GM21360 (cell line): ENCODE measurements around the gene FAM53B.

ENCODE experiments used
- ATAC-seq: cut with Tn5 transposase; IDR thresholded peaks from one replicate; pipeline ENCODE4 v1.9.1; 2021; ENCODE audit warnings: mild to moderate bottlenecking, moderate library complexity; ENCODE audit not compliant: unreplicated experiment

The FAM53B gene

DNA sequence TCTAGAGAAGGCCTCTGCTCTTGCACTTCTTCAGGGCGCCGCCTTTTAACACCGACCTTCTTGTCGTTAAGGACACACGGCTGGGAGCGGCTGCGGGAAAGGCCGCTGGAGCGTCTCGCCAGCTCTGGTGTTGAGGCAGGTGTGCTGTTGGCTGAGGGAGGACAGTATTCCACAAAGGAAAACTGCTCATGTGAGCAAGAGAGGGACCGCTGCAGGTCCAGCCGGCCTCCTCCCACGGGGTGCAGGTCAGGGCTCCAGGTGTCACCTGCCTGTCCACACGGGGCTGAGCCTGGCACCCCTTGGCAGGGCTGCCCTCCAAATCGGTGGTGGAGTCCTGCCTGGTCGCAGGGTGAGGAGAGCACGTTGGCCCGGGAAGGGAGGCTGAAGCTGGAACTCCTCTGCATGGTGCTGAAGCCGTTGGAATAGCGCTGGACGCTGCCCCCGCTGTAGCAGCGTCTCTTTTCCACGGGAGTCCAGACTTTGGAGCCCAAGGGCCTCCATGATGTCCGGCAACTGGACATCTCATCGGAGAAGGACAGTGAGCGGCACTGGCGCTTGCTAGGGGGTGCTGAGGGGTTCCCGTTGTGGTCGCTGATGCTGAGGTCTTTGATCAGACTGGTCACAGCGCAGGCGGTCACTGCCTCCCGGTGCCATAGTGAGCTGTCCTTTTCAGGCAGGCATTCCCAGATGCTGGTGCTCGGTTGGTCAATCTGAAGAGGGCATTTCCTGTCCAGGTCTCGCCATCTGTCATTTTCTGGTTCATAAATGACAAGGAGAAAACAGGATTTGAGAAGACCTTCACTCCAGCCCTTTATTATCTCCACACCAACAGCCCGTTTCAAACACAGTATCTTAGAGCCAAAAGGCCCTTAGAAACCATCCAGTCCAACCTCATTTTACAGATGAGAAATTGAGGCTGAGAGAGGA lies 62.3 kb downstream of the FAM53B start:
- no peak for ATAC-seq

DNA sequence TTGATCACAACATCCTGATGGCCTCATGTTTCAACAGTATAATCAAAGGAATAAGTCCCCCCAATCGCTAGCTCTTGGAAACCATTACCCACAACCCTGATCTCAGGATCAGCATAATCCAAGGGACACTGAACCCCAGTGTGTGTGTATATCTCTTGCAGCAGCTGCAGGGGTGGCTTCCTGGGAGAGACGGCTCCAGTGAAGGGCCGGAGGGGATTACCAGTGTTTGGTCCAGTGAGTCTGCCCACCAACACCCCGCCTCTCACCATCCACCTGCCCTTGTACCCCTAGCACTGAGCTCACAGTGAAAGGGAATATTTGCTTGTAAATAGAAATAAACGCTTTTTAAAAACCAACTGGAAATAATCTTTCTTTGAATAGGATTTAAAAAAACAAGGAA lies 63.1 kb downstream of the FAM53B start:
- ATAC-seq, result no peak

DNA sequence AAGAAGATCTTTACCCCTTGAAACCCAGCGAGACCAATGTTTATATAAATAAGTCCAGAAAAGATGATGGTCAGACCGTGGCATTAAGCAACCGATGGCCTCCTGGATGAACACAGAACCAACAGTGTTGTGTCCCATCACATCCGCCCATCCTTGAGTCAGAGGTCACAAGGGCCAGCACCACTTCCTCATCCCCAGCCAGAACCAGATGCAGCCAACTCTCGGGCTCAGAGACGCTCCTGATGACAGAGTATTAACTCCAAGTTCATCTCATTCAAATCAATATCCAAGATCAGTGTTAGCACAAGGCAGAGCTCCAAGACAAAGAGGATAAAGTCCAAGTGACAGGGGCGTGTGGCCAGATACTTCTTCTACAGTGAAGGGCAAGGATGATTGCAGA lies 63.5 kb downstream of the FAM53B start:
- no peak for ATAC-seq

DNA sequence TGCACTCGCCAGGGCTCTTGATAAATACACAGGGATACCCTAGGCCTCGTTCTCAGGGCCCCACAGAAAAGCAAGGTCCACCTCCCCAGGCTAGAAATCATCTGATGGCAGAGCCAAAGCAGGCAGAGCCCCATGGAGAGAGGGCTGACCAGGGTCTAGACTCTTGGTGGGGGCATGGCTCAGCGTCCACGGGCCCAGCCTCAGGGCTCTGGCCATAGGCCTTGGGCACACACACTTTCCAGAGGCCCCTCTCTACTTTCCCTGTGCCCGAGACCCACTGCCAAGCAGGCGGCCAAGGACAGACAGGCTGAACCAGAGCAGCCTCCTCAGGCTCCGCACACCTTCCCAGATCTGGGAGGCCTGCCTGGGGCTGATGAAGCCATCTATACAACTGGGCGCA lies 64.8 kb downstream of the FAM53B start:
- ATAC-seq, result no peak

DNA sequence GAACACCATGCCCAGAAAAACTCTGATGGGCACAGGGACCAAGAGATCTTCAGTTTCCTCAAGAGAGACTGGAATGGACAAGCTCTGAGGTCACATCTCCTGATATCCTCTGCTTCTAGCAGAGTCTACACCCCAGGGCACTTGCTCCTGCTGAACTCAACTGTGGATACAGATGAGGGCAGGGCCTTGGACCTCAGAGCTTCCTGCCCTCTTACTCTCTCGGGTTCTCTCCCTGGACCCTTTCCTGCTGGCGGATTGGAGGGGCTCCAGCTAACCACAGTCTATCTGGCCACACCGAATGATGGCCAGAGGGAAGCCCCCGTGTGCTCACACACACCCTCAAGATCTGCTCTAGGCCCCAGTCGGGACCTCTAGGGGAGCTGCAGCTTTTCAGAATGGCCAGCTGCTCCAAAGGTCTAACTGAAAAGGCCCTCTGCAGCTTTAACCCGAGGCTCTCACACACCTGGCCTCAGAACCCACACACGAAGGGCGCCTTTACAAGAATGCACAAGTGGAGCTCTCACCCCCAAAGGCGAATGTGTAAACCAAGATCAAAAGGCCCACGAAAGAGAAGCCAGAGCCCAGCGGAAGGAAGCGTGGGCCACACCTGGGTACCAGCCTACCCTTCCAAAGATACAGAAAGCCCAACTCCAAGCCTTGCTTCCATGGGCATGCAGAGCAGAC lies 65.5 kb downstream of the FAM53B start:
- ATAC-seq, result no peak

DNA sequence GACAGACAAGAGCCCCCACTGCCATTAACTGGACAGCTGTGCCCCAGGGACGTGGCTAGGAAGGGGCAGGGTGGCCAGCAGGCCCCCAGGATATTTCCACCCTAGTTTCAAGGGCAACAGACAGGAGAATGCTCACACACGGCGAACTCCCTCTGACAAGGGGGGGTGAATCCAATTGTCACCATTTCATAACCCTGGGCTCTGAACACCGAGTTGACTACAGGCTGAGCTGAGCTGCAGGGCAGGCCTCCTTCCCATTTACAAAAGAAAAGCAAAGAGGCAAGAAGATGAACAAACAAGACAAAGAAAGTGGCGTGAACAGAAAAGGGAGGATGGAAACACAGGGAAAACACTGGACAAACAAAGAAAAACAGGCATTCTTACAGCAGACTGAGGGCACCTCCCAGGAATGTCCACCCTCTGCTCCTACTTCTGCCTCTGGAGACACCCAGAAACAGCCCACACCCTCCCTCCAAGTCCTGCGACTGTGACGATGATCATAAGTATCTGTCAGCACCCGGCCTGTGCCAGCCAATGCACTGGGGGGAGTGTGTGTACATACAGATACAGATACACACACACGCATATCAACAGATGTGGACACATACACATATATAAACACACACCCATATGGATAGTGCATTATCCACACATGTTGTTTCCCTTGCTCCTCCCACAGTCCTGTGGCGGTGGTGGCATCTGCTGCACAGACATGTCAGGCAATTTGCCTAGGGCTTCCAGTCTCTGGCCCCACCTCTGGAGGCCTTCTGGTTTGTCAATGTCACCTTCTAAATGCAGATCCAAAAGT lies 66.2 kb downstream of the FAM53B start:
- ATAC-seq, result no peak

DNA sequence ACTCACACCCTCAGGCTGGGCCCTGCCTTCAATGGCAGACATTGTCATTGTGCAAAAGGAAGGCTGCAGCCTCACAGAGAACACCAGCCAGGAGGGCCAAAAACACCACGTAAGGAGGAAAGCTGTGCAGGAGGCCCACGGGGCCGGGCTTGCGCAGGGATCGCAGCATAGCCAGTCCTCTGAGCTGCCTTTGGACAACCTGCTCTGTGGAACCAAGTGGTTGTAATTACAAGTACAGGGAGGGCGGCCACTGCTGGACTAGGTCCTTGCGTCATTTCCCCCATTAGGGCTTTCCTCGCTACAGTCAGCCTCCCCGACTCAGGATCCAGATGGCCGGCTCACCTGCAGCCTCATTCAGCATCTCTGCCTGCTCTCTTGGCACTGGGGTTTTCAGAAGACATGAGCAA lies 66.9 kb downstream of the FAM53B start:
- no peak for ATAC-seq

DNA sequence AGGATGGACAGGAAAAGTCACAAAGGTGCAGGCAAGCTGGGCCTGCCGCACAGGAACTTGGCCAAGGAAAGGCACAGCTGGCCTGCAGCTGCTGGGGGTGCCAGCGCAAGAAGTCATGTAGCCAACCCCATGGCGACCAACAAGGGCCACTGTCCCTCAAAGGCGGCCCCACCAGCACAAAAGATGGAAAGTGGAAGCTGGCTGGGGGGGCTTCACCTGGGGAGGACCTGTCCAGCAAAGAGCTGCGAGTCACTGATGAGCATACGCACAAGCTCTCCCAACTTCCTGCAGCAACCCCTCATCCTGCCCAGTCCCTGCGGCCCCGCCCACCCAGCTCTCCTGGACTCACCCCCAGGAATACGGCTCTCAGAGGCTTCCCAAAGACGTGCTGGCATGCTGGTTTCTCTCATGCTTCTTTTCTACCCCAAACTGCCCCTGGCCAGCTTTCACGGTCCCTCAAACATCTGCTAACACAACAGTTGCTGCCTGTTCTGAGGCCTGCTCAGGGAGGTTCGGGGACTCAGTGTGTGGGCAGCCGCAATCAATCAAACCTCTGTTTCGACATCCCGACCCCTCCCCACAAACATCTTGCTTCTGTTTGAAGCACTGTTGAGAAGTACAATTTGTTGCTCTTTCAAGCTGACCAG lies 67.6 kb downstream of the FAM53B start:
- ATAC-seq, result no peak

DNA sequence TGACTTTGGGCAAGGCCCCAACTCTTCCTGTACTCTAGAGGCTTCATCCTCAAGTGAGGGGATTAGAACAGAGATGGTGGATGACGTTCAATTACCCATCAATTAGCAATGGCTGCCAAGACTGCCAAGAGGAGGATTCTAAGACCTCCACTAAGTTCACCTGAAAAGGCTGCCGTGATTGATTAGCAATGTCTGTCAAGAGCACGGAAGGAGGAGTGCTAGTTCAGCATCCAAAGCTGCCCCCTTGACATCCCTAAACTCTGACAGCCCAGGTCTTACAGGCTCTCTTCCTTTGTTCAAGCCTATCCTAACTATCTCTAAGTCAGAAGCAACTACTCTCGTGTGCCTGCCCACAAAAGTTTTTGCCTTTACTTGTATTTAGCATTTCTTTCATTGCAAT lies 68.4 kb downstream of the FAM53B start:
- ATAC-seq, result no peak

DNA sequence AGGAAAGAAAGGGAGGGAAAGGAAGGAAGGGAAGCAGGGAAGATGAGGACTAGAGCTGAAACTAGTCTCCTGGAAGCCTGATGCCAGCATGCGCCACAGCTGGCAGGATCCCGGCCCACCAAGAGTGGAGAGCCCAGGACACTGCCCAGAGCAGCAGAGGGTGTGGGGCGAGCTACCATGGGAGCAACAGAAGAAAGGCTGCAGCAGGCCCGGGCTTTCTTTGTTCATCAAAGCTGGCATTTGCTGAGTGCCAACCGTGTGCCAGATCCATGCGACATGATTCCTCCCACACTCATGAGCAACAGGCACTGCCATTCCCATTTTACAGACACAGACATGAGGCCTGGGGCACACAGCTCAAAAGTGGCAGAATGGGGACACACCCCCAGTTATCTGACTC lies 68.9 kb downstream of the FAM53B start:
- no peak for ATAC-seq

DNA sequence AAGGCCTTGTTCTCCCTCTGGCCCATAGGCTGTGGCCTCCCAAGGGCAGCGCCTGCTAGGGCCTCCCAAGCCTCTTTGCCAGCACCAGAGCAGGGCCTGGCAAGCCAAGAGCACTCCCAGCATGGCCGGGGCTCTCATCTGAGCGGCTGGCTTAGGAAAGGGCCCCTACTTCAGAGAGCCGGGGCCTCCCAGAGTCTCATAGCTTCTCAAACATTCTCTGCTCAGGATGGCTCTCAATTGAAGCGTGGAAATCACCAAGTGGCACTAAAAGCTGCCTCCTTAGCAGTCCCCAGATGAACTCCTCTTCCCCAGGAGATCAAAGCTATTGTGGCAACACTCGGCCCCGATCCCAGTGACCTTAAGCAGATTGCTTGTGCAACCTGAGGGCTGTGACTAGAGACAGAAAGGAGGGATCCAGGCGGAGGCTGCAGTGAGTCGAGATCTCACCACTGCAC lies 69.4 kb downstream of the FAM53B start:
- ATAC-seq, result no peak

DNA sequence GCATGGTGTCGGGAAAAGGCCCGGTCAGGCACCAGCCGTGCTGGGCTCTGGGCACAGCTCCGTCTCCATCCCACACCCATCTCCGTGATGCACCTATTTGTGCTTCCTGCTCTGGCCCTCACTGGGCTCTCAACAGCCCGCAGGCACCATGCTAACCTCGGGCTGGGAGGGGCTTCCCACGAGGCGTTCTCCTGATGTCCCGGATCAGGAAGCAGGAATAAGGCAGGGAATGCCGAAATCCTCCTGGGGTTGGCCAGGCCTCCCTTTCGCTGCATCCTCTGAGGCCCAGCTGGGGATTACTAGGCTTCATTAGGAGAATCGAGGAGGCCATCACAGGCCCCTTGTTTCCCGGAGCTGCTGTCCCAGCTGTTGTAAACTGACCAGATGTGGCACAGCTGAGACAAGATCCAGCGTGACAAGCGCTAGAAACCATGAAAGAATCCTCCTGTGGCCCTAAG lies 72.0 kb downstream of the FAM53B start:
- no peak for ATAC-seq

DNA sequence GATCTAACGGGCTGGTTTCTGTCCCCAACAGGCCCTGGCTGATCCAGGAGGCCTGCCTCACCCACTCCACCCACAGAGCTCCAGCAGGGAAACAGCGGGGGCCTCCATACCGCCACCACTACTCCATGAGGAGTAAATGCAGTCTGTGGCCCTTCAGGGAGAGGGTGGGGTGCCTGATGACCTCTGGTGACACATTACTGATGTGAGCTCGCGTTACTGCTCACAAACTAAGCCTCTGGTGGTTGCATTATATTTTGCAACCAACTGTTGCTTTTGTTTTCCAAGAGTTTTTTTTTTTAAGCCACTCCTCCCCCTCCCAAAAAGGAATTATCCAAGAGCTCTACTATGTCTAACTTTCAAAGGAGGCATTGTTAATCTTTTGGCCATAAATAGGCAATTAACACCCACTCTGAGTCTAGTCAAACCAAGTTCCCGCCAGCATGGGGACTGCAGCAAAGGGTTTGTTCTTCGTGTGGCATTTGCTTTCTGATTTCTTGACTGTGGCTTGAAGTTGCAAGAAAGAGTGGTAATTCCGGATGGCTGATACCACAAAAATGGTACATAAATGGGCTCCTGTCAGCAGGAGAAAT lies 72.6 kb downstream of the FAM53B start:
- no peak for ATAC-seq

DNA sequence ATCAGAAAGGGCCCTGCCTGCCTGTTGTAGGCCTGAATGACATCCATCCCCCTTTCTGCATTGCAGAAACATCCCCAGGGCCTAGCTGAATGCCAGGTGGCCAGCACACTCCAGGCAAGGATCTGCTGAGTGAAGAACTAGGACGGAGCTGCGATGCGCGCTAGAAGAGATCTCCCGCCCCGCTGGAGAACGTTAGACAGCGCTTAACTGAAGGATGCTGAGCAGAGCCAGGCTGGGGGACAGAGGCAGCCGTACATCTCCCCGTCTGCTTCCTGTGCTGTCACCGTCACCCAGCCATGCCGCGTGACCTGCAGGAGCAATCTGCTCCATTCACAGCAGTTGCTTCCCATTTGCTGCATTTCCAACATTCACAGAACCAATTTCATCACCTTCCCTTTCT lies 73.3 kb downstream of the FAM53B start:
- ATAC-seq, result no peak

DNA sequence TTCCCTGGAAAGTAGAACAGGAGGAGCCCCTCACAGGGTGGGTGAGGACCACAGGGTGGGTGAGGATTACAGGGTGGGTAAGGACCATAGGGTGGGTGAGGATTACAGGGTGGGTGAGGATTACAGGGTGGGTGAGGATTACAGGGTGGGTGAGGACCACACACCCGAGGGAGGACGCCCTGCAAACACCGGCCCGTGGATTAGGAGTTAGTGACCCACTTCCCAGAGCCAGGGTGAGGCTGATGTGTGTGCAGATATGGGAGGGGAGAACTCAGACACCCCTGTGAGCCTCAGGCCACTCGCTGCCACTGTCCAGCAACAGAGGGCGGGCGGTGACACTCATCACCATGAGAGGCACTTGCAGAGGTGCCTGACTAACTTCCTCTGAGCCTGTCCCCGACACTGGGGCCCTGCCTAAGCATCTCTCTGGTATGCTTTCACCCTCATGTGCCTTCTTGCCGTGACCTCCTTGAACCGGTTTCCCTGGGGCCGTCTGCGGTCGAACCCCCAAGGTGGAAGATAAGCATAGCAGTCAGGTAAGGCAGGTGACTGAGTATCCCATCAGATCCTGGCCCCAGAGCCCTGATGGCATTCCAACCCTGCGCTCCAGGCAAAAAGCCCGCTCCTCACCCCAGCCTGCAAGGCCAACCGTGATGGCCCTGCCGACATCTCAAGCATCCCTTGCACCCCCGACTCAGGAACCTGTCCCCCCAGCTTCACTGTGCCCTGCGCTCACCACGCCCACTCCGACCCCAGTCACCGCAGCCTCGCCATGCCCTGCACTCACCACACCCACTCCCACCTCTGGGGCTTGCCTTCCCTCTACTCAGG lies 74.1 kb downstream of the FAM53B start:
- no peak for ATAC-seq

DNA sequence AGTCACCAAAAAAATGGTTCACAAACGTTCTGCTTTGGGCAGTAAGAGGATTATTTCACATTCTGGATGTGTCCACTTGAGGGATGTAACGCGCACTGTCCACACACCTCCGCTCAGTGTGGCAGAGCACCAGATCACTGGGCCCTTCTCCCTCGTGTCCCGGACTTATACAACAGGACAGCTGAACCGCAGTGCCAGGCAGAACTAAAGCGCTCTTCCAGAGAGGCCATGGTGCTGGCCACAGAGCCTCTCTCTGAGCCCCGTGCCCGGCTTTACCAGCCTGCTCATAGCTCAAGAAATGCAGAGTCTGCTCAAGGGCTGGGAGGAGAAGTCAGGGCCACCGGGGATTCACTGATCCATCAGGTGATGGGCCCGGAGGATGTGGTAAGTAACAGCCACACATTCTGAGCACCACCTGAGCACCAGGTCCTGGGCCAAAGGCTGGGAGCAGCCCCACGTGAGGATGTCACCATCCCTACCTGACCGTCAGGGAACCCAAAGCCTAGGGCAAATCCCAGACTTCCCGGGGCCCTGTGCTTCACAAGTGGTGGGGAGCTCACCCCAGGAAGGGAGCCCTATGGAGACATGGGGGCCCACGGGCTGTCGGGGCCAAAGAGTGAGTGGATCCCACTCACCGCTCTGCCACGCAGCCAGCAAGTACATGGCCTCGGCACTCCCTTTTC lies 74.9 kb downstream of the FAM53B start:
- no peak for ATAC-seq

DNA sequence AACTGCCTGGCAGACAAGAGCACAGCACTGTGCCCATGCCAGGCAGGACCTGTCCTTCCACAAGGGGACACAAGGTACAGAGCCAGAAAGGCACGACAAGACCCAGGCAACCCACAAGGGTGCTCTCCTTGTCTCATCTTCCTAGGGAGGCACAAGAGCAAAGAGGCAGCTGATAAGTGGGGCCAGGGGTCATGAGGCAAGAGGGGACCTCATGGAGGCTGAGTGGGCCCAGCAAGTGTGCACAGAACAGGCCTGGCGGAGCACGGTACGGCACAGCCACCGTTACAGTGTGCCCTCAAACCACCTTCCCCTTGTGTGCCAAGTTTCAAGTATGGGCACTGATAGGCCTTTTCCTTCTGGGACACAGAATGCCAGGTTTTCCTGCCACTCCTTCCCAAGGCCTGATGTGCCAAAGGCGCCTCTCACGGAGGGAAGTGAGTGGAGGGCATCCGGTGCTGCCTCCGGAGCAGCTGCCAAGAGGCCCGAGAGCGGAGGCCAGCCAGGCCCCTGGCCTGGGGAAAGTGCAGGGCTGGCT lies 75.6 kb downstream of the FAM53B start:
- ATAC-seq, result no peak

DNA sequence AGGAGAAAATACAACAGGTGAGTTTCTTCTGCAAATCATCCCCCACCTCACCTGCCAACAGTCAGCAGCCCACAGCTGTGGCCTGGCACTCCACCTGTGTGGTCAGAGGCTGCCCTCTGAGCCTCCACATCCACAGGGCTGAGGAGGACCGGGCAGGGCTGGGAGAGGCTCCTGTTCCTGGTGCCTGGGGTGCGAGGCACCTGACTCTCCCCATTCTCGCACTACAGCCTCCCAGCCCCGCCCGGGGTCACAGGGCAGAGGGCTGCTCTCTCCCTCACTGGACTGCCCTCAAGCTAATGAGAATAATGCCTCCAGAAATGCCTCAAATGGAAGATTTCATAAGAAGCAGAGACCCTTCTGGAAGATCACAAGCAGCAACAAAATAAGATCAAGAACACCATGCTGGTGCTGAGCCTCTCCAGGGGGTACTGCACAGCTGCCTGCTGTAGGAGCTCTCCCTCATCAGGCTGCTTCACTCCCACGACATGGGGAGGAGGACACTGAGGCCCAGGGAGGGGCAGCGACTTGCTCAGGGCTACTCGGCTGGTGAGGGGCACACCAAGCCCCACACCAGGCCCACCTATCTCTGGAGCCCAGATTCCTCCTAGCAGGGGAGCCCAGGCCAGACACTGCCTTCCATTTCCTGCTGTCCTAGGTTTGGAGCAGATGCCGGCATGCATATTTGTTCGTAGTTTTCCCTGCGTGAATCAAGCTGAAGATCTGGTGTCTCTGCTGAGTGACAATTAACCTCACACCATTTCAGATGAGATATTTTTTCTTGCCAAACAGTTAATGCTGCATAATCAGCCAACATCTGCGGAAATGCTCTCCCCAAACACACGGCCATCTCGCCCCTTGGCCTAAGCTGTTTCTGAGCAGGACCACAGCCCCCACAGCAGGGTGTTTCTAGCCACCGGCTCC lies 76.5 kb downstream of the FAM53B start:
- ATAC-seq, result no peak
